C4-2B (cell line): ENCODE results near the gene NMNAT2.

Experiments
- H3K27ac ChIP-seq: fragments of 450-650 bp; 2 replicates; pipeline ENCODE4 v1.5.1; 2017
- CTCF ChIP-seq: fragments of 450-650 bp; conservative IDR thresholded peaks from 2 replicates; pipeline ENCODE4 v1.5.1; 2017; ENCODE audit warnings: mild to moderate bottlenecking
- ZFX ChIP-seq: fragments of 450-650 bp; IDR thresholded peaks from 2 replicates; pipeline ENCODE4 v1.6.1; 2017

NMNAT2 gene

GRCh38 chr1:183199304-183199703 is 218.9 kb downstream of the NMNAT2 start:
- no peak overlapping the region for H3K27ac ChIP-seq

GRCh38 chr1:183198463-183198862 is 219.7 kb downstream of the NMNAT2 start:
- no peak overlapping the region for H3K27ac ChIP-seq
- no peak for TF ChIP-seq CTCF
- no peak for TF ChIP-seq ZFX

More at GRCh38 chr1:183199304-183199703, 218.9 kb downstream of the NMNAT2 start:
- TF ChIP-seq CTCF (no peak), ZFX (no peak)
